ENCODE data around the gene PACC1.

Gene PACC1

GRCh38 chr1:212442408-212442807, 27.7 kb upstream of the PACC1 start:
- no peak for DNase-seq
- intact Hi-C loops (cut with DNase I) = no loop called here

- intact Hi-C loops (cut with DNase I) = no loop called here
These were observed 25.7 kb upstream of the PACC1 start for GRCh38 chr1:212440419-212440818.

DNA sequence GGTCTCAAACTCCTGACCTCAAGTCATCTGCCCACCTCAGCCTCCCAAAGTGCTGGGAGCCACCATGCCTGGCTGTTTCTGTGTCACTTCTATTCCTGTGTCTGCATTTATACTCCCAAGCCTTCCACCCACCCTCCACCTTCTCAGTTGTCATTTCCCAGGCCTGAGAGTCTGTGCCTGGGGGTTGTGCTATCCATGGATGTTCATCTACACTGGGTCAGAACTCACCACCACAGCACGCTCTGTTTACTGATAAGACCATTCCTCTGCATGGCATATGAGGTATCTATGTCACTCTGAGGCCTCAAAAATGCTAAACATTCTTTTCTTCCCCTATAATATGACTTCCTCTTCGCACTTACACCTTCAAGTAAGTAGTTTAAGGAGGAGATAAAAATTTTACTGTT, 24.1 kb upstream of the PACC1 start:
- no peak for DNase-seq
- intact Hi-C loops (cut with DNase I) = no loop called here

More at GRCh38 chr1:212440419-212440818, 25.7 kb upstream of the PACC1 start:
- no peak for DNase-seq

- intact Hi-C loops (cut with DNase I) = no loop called here
- DNase-seq = no peak
These were observed 22.6 kb upstream of the PACC1 start for GRCh38 chr1:212437179-212437798.

GRCh38 chr1:212434992-212435391, 20.3 kb upstream of the PACC1 start:
- DNase-seq = no peak
- intact Hi-C loops (cut with DNase I) = no loop called here

DNA sequence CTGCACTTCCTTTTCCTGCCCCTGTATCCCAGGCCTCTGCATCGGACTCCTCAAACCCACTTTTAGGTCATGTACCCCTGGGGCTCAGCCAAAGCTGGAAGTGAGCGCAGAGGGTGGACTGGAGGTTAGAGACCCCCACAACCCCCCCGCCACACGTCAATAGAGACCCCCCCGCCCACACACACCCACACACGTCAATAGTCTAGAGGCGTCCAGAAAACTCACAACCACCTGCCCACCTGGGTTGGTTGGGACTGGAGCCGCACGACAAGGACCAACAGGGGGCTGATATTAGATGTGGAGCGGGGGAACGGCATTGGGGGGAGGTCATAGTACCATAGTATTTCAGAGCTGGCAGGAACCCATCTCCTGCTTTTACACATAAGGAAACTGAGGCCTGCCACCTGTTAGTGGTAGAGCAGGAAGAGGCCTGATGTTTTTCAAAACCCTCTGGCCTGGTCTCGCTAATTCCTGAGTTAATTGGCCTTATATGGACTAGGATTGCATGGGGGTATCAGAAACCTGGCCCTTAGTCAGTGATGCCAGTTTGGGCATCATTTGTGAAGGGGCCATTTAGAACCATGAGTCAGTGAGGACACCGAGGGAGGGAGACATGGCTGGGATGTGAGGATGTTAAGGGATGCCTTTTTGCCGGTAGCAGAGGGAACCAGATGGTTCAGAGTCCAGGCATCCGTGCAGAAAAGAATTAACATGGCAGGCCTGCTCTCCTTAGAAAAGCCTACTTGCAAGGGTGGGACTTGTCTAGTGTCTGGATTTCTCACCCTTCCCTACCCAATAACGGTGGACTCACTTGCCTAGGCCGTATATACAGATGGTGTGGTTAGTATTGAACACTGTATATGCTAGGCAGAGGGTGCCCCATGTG, 19.1 kb upstream of the PACC1 start:
- no peak for DNase-seq
- intact Hi-C loops (cut with DNase I) = loop anchor here (2.0 kb wide), 1 partner anchor 19 kb away; the partner anchor contains the start of gene PACC1

GRCh38 chr1:212432661-212433576, 18.2 kb upstream of the PACC1 start, which contains the start of gene NENF:
TSS of gene NENF (plus strand) at chr1:212432920. CDS start at chr1:212432944, 24 bp downstream.
- DNase-seq = peak; percentile 65 to 98 (median 78)
- intact Hi-C loops (cut with DNase I) = loop anchor here (2.0 kb wide), 1 partner anchor 18 kb away; the partner anchor contains the start of gene PACC1

- intact Hi-C loops (cut with DNase I) = loop anchor here (2.0 kb wide), 1 partner anchor 17 kb away; the partner anchor contains the start of gene PACC1
These were observed 17.6 kb upstream of the PACC1 start for GRCh38 chr1:212432272-212432660.

DNA sequence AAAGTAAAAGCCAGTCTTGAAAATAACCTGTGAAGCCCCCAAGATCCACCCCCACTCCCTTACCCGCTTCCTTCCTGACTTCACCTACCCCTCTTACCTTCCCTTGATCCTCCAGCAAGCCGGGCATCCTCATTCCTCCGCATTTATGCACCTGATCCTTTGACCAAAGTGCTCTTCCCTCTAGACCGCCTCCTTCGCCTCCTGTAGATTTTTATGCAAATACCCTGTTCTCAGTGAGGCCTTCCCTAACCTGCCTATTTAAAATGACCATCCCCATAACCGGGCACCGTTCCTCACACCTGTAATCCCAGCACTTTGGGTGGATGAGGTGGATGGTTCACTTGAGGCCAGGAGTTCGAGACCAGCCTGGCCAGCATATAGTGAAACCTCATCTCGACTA, 17.0 kb upstream of the PACC1 start:
- intact Hi-C loops (cut with DNase I) = loop anchor here (2.0 kb wide), 1 partner anchor 17 kb away; the partner anchor contains the start of gene PACC1

More at GRCh38 chr1:212432272-212432660, 17.6 kb upstream of the PACC1 start:
- no peak for DNase-seq

GRCh38 chr1:212430955-212431394, 16.3 kb upstream of the PACC1 start:
- DNase-seq = no peak
- intact Hi-C loops (cut with DNase I) = no loop called here

More for the DNA sequence above, 17.0 kb upstream of the PACC1 start:
- DNase-seq = no peak

- no peak for DNase-seq
- intact Hi-C loops (cut with DNase I) = no loop called here
These were observed 15.7 kb upstream of the PACC1 start for GRCh38 chr1:212430416-212430815.

GRCh38 chr1:212428496-212428895, 13.8 kb upstream of the PACC1 start:
- intact Hi-C loops (cut with DNase I) = no loop called here

GRCh38 chr1:212423879-212424278, 9.2 kb upstream of the PACC1 start:
- intact Hi-C loops (cut with DNase I) = no loop called here
- no peak for DNase-seq

More at GRCh38 chr1:212428496-212428895, 13.8 kb upstream of the PACC1 start:
- DNase-seq = no peak

- intact Hi-C loops (cut with DNase I) = no loop called here
These were observed 6.5 kb upstream of the PACC1 start for GRCh38 chr1:212421165-212421564.

GRCh38 chr1:212415107-212415841, 588 bp upstream of the PACC1 start:
- intact Hi-C loops (cut with DNase I) = loop anchor here (2.0 to 5.0 kb wide), 2 partner anchors 18 to 37 kb away; partner anchors contain the start of gene NENF
- peak; percentile 41 to 96 (median 71) for DNase-seq

More at GRCh38 chr1:212421165-212421564, 6.5 kb upstream of the PACC1 start:
- no peak for DNase-seq

DNA sequence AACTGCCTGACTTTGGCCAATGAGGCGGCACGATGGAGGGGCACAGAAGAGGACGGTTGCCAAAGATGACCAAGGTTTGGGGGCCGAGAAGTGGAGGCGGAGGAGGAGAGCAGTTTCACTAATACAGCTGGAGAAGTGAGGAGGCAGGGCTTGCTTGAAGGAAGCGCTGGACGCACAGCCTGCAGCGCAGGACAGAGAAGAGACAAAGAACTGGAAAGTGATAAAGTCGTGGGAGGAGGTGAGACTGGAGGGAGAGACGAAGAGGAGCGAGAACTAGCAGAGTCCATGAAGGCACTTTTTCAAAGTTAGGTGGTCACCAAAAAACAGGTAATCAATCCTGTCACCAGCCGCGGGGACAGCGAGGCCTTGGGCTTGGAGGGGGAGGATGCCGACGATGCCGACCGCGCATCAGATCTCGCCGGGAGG, 771 bp downstream of the PACC1 start:
- intact Hi-C loops (cut with DNase I) = loop anchor here (2.0 kb wide), 1 partner anchor 19 kb away; the partner anchor contains the start of gene NENF
- DNase-seq = peak in 2 of 10 donors; percentile 6 to 81

DNA sequence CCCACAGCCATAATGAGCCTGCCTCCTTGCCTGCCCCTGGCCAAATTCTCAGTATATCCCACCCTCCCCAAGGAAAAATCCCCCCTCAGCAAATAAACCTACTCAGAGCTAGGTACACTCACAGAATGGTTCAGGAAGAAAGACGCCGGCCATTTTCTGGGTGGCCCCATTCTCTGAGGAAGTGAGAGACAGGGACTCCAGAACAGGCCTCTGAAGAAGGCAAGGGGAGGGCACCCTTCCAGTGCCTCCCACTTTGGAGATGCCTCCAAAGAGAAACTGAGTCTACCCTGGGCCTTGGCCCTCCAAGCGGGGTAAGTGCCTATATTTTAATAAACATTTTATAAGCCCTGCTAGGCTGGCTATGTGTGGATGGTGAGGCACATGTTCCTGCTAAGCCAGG, 2.3 kb downstream of the PACC1 start:
- intact Hi-C loops (cut with DNase I) = no loop called here
- no peak for DNase-seq

DNA sequence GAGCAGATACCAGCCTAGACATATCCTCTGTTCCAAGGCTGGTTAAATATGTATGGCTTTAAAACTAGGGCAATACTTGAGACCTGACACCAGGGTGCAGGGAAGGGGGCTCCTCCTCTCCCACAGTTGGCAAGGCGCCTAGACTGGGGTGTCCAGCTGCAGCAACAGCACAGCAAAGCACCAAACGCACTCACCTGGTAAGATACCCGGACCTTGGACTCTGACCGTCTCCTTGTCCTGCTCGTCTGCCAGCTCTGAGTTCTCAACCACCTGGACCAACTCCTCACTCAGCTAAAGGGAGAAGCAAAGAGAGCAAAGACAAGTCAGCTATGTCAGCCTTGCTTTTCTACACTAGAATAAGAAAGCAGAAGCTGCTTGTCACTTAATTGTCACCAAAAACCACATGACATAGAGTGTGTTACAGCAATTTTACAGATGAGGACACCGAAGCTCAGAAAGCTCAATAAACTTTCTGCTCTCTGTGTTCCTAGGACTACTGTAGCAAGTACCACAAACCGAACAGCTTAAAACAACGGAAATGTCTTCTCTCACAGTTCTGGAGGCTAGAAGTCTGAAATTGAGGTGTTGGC, 4.4 kb downstream of the PACC1 start:
- intact Hi-C loops (cut with DNase I) = no loop called here
- no peak for DNase-seq

All from posterior cingulate gyrus (tissue), 11 donors.